Effector memory CD8-positive, alpha-beta T cell (primary cell): ENCODE data around the gene ACKR3.
A peak's percentile ranks its signal among the peaks of the same experiment; 100 is the strongest.

Experiments
- ATAC-seq: fragments of 150-1000 bp; cut with Tn5 transposase; replicated peaks from 2 replicates; pipeline ENCODE4 v1.10.0; 2021; ENCODE audit warnings: mild to moderate bottlenecking, moderate library complexity
- DNase-seq, 3 experiments: peaks; one replicate each; pipeline ENCODE4 v3.0.0; 2021
- H3K27ac Mint-ChIP-seq, 2 donors: one replicate each; pipeline ENCODE4 v1.8.0; 2022; ENCODE audit warnings: mild to moderate bottlenecking in 2 of 2, mixed read lengths in 2 of 2, moderate library complexity in 2 of 2
- H3K27me3 Mint-ChIP-seq, 2 donors: one replicate each; pipeline ENCODE4 v1.8.0; 2022; ENCODE audit warnings: mixed read lengths in 2 of 2
- H3K36me3 Mint-ChIP-seq: one replicate; pipeline ENCODE4 v1.8.0; 2022; ENCODE audit warnings: mild to moderate bottlenecking, moderate library complexity, mixed read lengths; ENCODE audit not compliant: insufficient read depth
- H3K4me1 Mint-ChIP-seq, 2 donors: one replicate each; pipeline ENCODE4 v1.8.0; 2022; ENCODE audit warnings: low read depth in 2 of 2, mixed read lengths in 2 of 2
- H3K4me3 Mint-ChIP-seq, 2 donors: one replicate each; pipeline ENCODE4 v1.8.0; 2022; ENCODE audit warnings: mild to moderate bottlenecking in 2 of 2, mixed read lengths in 2 of 2, moderate library complexity in 2 of 2
- H3K9me3 Mint-ChIP-seq, 2 donors: one replicate each; pipeline ENCODE4 v1.8.0; 2022; ENCODE audit warnings: mixed read lengths in 2 of 2

The ACKR3 gene

DNA sequence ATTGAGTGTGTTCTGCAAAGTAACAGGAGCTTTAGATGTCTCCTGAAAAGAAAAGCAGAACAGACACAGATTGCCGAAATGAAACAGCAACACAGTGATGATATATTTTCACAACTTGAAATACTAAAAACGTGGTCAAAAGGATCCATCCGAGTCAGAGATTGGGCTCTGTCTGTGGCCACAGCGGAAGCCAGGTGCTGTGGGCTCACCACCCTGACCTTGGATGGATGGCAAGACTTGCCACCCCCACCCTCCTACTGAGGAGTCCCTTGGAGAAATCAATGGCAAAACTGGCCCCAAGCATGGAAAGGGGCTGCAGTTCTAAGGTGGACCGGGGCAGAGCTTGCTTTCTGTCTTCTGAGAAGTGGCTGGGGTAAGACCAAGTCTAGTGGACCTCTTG, 31.4 kb upstream of the ACKR3 start:
- DNase-seq = no peak
- peaks cover 63 to 72% of the 10 kb centered on the region in 2 donors for H3K4me1 Mint-ChIP-seq
- peak overlapping the region; percentile 98 for H3K4me3 Mint-ChIP-seq
- peak; percentile 18 for ATAC-seq
- H3K27ac Mint-ChIP-seq = peak overlapping the region; percentile 97 to 99
- H3K36me3 Mint-ChIP-seq = peaks cover 10% of the 10 kb centered on the region
- H3K9me3 Mint-ChIP-seq = peaks cover 0 to 7% of the 10 kb centered on the region in 2 donors
- no peaks in the 10 kb centered on the region for H3K27me3 Mint-ChIP-seq

DNA sequence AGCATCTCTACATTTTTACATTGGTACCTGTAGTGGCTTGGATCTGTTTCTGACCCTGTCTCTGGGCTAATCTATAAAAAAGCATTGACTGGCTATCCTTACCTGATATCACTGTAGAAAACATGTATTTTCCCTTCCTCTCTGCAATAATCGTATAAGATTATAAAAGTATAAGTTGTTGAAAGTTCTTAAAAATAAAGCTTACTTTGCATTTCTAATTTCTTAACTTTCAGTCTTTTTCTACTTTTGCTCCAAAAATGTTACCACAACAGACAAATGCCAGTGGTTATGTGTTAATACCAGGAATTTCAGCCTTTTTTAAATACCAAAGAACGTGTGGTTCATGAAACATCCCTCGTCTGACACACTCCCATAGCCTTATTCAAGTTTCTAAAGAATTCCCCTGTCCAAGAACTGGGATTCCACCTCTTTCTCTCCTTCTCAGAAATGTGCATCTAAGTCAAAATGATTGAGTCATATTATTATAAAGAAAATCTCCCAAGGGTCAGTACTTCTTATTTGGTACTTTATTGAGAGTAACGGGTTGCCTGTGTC, 28.5 kb upstream of the ACKR3 start:
- peaks cover 0 to 7% of the 10 kb centered on the region in 2 donors for H3K9me3 Mint-ChIP-seq
- peaks cover 11% of the 10 kb centered on the region for H3K36me3 Mint-ChIP-seq
- ATAC-seq (no peak), DNase-seq (no peak)
- peak overlapping the region; percentile 51 to 98 for H3K4me3 Mint-ChIP-seq
- peak overlapping the region; percentile 59 to 99 for H3K27ac Mint-ChIP-seq
- no peaks in the 10 kb centered on the region for H3K27me3 Mint-ChIP-seq
- H3K4me1 Mint-ChIP-seq = peaks cover 75 to 85% of the 10 kb centered on the region in 2 donors

DNA sequence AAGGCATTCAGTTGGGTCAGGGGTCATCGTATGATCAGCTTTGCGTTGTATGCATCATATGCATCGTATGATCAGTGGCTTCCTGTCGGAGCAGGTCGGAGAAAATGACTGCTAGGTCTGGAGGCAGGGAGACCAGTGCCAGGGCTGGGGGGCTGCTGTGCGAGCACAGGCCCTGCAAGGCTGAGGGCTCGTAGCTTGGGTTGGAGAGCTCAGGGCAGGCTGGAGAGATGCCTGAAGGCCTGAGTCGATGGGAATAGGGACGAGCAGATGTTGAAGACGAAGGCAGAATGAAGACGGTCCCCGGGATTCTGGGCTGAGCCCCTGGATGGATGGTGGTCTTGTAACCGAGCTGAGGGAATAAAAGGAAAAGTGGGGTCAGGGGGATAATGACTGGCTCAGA, 25.3 kb upstream of the ACKR3 start:
- DNase-seq (no peak), ATAC-seq (no peak)
- Mint-ChIP-seq H3K4me3 (peak overlapping the region; percentile 70 to 73), H3K36me3 (peaks cover 8% of the 10 kb centered on the region), H3K4me1 (peaks cover 77 to 91% of the 10 kb centered on the region in 2 donors), H3K9me3 (peaks cover 0 to 7% of the 10 kb centered on the region in 2 donors), H3K27ac (peak overlapping the region; percentile 81 to 94), H3K27me3 (no peaks in the 10 kb centered on the region)

GRCh38 chr2:236545248-236545658, 24.4 kb upstream of the ACKR3 start:
- Mint-ChIP-seq H3K9me3 (peaks cover 0 to 7% of the 10 kb centered on the region in 2 donors), H3K27me3 (no peaks in the 10 kb centered on the region), H3K4me3 (peak overlapping the region; percentile 70 to 73), H3K36me3 (peaks cover 13% of the 10 kb centered on the region), H3K4me1 (peaks cover 78 to 92% of the 10 kb centered on the region in 2 donors), H3K27ac (peak overlapping the region; percentile 81 to 94)
- ATAC-seq (no peak), DNase-seq (no peak)

DNA sequence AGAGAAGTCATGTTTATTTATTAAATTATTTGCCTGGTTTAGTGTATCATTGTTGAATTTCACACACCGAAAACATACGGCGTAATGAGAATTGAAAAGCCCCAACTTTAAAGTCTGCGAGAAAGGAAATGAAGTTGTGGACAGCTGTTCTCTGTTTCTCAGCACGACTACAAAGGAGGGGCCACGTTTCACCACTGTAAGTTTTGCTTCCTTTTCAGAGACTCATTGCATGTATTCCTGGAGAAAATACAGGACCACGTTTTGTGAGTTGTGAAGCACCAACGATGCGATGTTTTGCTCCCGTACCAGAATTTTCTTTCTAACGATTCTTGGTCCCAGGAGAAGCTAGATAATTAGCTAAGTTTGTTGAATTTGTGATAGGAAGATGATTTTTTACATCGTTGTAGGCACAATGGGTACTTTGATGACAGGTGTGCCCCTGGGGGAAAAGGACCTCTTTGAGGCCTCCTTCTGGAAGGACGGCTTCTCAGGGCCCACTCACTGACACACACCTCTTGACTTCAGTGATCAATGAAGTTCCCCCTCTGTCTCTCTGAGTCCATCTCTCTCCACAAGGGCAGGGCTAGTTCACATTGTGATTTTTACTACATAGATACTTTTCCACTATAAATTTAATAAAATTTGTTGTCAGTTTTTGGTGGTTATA, 23.7 kb upstream of the ACKR3 start:
- Mint-ChIP-seq H3K27me3 (no peaks in the 10 kb centered on the region), H3K9me3 (peaks cover 0 to 7% of the 10 kb centered on the region in 2 donors), H3K4me3 (peak overlapping the region; percentile 70 to 73), H3K4me1 (peaks cover 81 to 92% of the 10 kb centered on the region in 2 donors), H3K36me3 (peaks cover 14% of the 10 kb centered on the region), H3K27ac (peak overlapping the region; percentile 81 to 94)
- ATAC-seq (peak; percentile 65), DNase-seq (no peak)

DNA sequence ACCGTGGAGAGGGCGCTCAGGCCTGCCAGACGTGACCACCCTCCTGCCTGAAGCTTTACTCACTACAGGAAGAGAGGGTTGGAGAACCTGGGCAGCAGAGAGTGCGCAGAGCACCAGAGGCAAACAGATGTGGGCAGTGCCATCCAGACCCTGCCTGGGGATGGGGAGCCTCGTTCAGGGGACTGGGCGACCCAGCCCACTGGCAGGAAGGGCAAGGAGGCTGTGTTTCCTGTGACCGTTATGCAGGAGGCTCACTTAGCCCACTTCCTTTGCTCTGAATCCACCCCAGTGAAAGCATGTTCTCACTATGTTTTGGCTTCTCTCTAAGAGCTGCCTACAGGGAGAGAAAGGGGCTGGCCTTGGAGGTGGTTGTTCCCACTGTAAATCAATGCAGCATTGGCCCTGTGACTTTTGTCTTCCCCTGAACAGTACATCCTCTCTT, 23.0 kb upstream of the ACKR3 start:
- ATAC-seq (peak; percentile 72), DNase-seq (peak in 2 of 3 experiments; percentile 24 to 31)
- no peaks in the 10 kb centered on the region for H3K27me3 Mint-ChIP-seq
- H3K4me3 Mint-ChIP-seq = peak overlapping the region; percentile 70 to 73
- H3K4me1 Mint-ChIP-seq = peaks cover 82 to 91% of the 10 kb centered on the region in 2 donors
- H3K27ac Mint-ChIP-seq = peak overlapping the region; percentile 81 to 94
- peaks cover 0 to 5% of the 10 kb centered on the region in 2 donors for H3K9me3 Mint-ChIP-seq
- H3K36me3 Mint-ChIP-seq = peaks cover 14% of the 10 kb centered on the region

DNA sequence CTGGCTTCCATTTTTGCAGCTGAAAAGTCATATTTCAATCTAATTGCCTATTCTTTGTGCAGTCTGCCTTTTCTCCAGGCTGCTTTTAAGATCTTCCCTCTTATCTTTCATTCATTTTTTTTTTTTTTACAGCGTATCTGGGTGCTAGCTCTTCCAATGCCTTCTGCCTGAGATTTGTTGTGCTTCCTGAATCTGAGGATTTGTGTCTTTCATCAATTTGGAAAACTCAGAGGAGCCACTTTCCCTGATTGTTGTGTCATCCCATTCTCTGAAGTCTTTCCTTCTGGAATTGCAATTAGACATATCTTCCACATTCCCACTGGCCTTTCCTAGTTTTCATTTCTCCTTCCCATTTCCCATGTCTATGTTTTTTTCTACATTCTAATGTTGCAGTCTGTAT, 21.9 kb upstream of the ACKR3 start:
- no peak for DNase-seq
- Mint-ChIP-seq H3K36me3 (peaks cover 14% of the 10 kb centered on the region), H3K4me1 (peaks cover 87 to 92% of the 10 kb centered on the region in 2 donors), H3K4me3 (peak overlapping the region; percentile 70 to 73), H3K27me3 (no peaks in the 10 kb centered on the region), H3K27ac (peak overlapping the region; percentile 81 to 94), H3K9me3 (no peaks in the 10 kb centered on the region)
- no peak for ATAC-seq

DNA sequence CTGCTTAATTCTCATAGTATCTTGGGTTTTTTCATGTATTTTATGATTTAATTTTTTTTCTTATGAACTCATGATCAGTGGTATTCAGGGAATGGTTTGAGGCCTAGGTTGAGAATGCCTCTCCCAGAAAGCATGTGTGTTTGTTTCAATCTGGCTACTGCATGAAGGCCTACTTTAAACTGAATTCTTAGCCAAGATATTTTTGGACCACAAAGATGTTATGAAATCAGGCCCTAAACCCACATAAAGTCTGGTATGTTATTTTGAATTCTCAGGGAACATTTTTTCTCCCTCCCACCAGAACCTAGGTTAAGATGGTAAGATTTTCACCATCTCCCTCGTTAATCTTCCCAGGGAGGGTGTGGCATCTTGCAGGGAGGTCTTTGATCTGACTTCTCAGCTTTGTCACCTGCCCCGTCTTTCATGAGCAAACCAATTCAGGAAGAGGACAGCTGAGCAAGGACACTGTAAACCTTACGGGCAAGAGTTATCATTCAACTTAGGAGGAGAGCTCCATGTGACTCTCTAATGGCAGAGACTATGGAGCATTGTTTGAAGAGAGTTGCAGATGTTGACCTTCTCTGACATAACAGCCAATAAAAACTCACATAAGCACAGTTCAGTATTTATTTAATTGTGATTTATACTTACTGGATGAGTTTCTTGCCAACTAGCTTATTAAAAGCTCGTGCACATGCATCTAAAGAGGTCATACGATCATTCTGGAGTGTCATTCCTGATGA, 21.3 kb upstream of the ACKR3 start:
- peaks cover 85 to 86% of the 10 kb centered on the region in 2 donors for H3K4me1 Mint-ChIP-seq
- DNase-seq = no peak
- H3K4me3 Mint-ChIP-seq = peak overlapping the region; percentile 70 to 73
- no peak for ATAC-seq
- no peaks in the 10 kb centered on the region for H3K9me3 Mint-ChIP-seq
- H3K27me3 Mint-ChIP-seq = no peaks in the 10 kb centered on the region
- H3K27ac Mint-ChIP-seq = peak overlapping the region; percentile 81 to 94
- peaks cover 14% of the 10 kb centered on the region for H3K36me3 Mint-ChIP-seq

- Mint-ChIP-seq H3K4me1 (peaks cover 80 to 89% of the 10 kb centered on the region in 2 donors), H3K36me3 (peaks cover 14% of the 10 kb centered on the region), H3K27ac (peak overlapping the region; percentile 81 to 94), H3K9me3 (peaks cover 0 to 1% of the 10 kb centered on the region in 2 donors), H3K4me3 (peak overlapping the region; percentile 46 to 73), H3K27me3 (no peaks in the 10 kb centered on the region)
- DNase-seq = no peak
- no peak for ATAC-seq
Measured at GRCh38 chr2:236549165-236549564, 20.5 kb upstream of the ACKR3 start.

GRCh38 chr2:236550290-236550689, 19.3 kb upstream of the ACKR3 start:
- Mint-ChIP-seq H3K4me1 (peaks cover 74 to 88% of the 10 kb centered on the region in 2 donors), H3K27ac (peak overlapping the region; percentile 81 to 94), H3K9me3 (peaks cover 0 to 2% of the 10 kb centered on the region in 2 donors), H3K27me3 (no peaks in the 10 kb centered on the region), H3K36me3 (peaks cover 13% of the 10 kb centered on the region), H3K4me3 (peak overlapping the region; percentile 4 to 66)
- ATAC-seq = no peak
- no peak for DNase-seq

DNA sequence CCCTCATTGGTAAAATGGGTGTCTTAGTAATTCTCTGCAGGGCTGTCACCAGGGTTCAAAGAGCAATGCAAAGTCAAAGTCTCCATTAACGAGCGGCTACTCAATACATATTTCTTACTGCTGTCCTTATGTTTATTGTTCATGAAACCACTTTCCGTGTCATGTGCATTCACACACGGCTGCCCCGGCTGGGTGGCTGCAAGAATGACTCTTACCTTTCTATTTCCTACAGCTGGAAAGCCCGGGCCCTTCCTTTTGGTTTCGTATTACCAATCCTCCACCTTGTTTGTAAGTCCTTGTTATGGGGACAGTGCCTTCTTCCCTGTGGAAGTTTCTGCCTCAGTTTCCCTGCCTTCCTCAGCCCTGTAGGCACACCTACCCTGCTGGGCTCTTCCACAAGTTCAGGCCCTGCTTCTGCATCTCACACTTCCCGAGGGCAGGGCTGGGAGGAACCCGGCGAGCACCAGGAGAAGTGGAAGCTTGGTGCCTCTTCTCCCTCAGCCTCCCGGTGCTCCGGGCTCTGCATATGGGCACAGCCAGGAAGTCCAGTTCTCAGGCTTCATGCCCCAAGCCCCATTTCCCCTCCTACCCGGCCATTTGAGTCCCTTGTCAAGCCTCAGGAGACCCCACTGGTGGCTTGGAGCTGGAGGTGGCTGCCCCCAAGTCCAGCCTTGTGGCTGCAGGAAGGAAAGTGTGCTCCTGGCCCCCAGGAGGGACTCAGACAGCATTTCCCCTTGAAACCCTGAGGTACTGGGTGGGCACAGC, 18.7 kb upstream of the ACKR3 start:
- no peak for DNase-seq
- Mint-ChIP-seq H3K4me1 (peaks cover 74 to 88% of the 10 kb centered on the region in 2 donors), H3K36me3 (peaks cover 11% of the 10 kb centered on the region), H3K27ac (peak overlapping the region; percentile 81 to 94), H3K9me3 (peaks cover 0 to 2% of the 10 kb centered on the region in 2 donors), H3K4me3 (peak overlapping the region; percentile 65 to 66), H3K27me3 (no peaks in the 10 kb centered on the region)
- ATAC-seq = no peak

- Mint-ChIP-seq H3K4me3 (peak overlapping the region; percentile 65 to 66), H3K36me3 (peaks cover 11% of the 10 kb centered on the region), H3K4me1 (peaks cover 71 to 84% of the 10 kb centered on the region in 2 donors), H3K27ac (peak overlapping the region; percentile 81 to 94), H3K27me3 (no peaks in the 10 kb centered on the region), H3K9me3 (peaks cover 0 to 2% of the 10 kb centered on the region in 2 donors)
- DNase-seq = no peak
- no peak for ATAC-seq
Measured at GRCh38 chr2:236551471-236552211, 18.0 kb upstream of the ACKR3 start.
